IMR-90 (cell line): Measurements from ENCODE around the gene RPP40. TPM values are rescaled to one million over a fixed set of nuclear protein-coding genes. Genes with fewer than 3 reads are reported as not detected.

Experiments
- ATAC-seq: fragments of 200-7000 bp; cut with Tn5 transposase; 2 replicates; pipeline ENCODE4 v1.9.1; 2020; ENCODE audit warnings: low read depth, mild to moderate bottlenecking, moderate library complexity
- BruUV-seq: library from RNA; stranded (reverse); fragments of 400-500 nt; replicated peaks from 2 replicates; lab custom pipeline; 2021; lab: Mats Ljungman, UMichigan
- CTCF ChIA-PET: fragments of 300-600 bp; formaldehyde crosslinking; extraction: SDS; loops from one replicate; lab custom pipeline; 2021; ENCODE audit warnings: antibody characterized with exemption; lab: Yijun Ruan, JAX
- POLR2A ChIA-PET: fragments of 300-600 bp; sonication (Branson Sonifier 250); formaldehyde crosslinking; loops from one replicate; lab custom pipeline; 2022; ENCODE audit warnings: antibody characterized with exemption; ENCODE audit not compliant: unreplicated experiment; lab: Charles Lee
- DNase-seq: peaks from one replicate; pipeline ENCODE4 v3.0.0; 2013
- H2AFZ ChIP-seq: replicated peaks from 2 replicates; pipeline ENCODE3; 2013; ENCODE audit warnings: low read length, mild to moderate bottlenecking; ENCODE audit not compliant: poor library complexity
- H2AK5ac ChIP-seq: 2 replicates; pipeline ENCODE4 v1.6.1; 2013; ENCODE audit warnings: low read depth, low read length, inconsistent platforms
- H2AK9ac ChIP-seq: replicated peaks from 2 replicates; pipeline ENCODE3; 2013; ENCODE audit warnings: mild to moderate bottlenecking, low read depth, low read length, moderate library complexity; ENCODE audit not compliant: poor library complexity
- H2BK120ac ChIP-seq: 2 replicates; pipeline ENCODE4 v1.6.1; 2013; ENCODE audit warnings: low read depth, low read length, inconsistent platforms
- H2BK15ac ChIP-seq: 3 replicates; pipeline ENCODE4 v1.6.1; 2013; ENCODE audit warnings: low read depth, low read length, inconsistent platforms
- H2BK20ac ChIP-seq: 2 replicates; pipeline ENCODE4 v1.6.1; 2013; ENCODE audit warnings: low read depth, mild to moderate bottlenecking, inconsistent platforms, low read length, moderate library complexity
- H2BK5ac ChIP-seq: 2 replicates; pipeline ENCODE4 v1.6.1; 2013; ENCODE audit warnings: mild to moderate bottlenecking, low read depth, low read length, inconsistent platforms; ENCODE audit not compliant: poor library complexity, severe bottlenecking
- H3K14ac ChIP-seq: replicated peaks from 2 replicates; pipeline ENCODE4 v1.6.1; 2013; ENCODE audit warnings: low read depth, low read length, inconsistent platforms
- H3K18ac ChIP-seq: 2 replicates; pipeline ENCODE4 v1.6.1; 2013; ENCODE audit warnings: low read depth, low read length, control low read depth
- H3K23ac ChIP-seq: 2 replicates; pipeline ENCODE4 v1.6.1; 2013; ENCODE audit warnings: low read depth, low read length, inconsistent platforms
- H3K27ac ChIP-seq: 2 replicates; pipeline ENCODE4 v1.5.1; 2013; ENCODE audit warnings: mild to moderate bottlenecking, control low read depth, low read length; ENCODE audit not compliant: insufficient read depth
- H3K27me3 ChIP-seq: 2 replicates; pipeline ENCODE4 v1.6.1; 2013; ENCODE audit warnings: low read length; ENCODE audit not compliant: control insufficient read depth, insufficient read depth
- H3K36me3 ChIP-seq: 2 replicates; pipeline ENCODE4 v1.6.1; 2013; ENCODE audit warnings: low read length, mixed read lengths; ENCODE audit not compliant: control insufficient read depth, insufficient read depth
- H3K4ac ChIP-seq: 2 replicates; pipeline ENCODE4 v1.6.1; 2013; ENCODE audit warnings: low read depth, low read length, inconsistent platforms
- H3K4me1 ChIP-seq: 2 replicates; pipeline ENCODE4 v1.6.1; 2013; ENCODE audit warnings: low read length, mixed read lengths; ENCODE audit not compliant: control insufficient read depth, insufficient read depth
- H3K4me2 ChIP-seq: 2 replicates; pipeline ENCODE4 v1.6.1; 2013; ENCODE audit warnings: low read depth, mild to moderate bottlenecking, control low read depth, low read length, moderate library complexity
- H3K4me3 ChIP-seq: 2 replicates; pipeline ENCODE4 v1.5.1; 2013; ENCODE audit warnings: low read depth, mild to moderate bottlenecking, control low read depth, low read length, moderate library complexity; ENCODE audit not compliant: insufficient read depth
- H3K56ac ChIP-seq: 2 replicates; pipeline ENCODE4 v1.6.1; 2013; ENCODE audit warnings: low read length, inconsistent platforms; ENCODE audit not compliant: insufficient read depth; ENCODE audit errors: extremely low read depth
- H3K79me1 ChIP-seq, 2 experiments: 2 replicates each; pipeline ENCODE4 v1.6.1; 2013; ENCODE audit warnings: low read length in 2 of 2, inconsistent platforms in 1 of 2, low read depth in 1 of 2
- H3K9ac ChIP-seq: 2 replicates; pipeline ENCODE4 v1.6.1; 2013; ENCODE audit warnings: low read depth, low read length, control low read depth
- H3K9me1 ChIP-seq: 2 replicates; pipeline ENCODE4 v1.6.1; 2013; ENCODE audit warnings: low read length, inconsistent platforms; ENCODE audit not compliant: insufficient read depth
- H3K9me3 ChIP-seq: 2 replicates; pipeline ENCODE4 v1.6.1; 2013; ENCODE audit warnings: low read length; ENCODE audit not compliant: control insufficient read depth, insufficient read depth
- H4K20me1 ChIP-seq: 2 replicates; pipeline ENCODE4 v1.6.1; 2013; ENCODE audit warnings: low read length, inconsistent platforms; ENCODE audit not compliant: insufficient read depth
- H4K5ac ChIP-seq: 2 replicates; pipeline ENCODE4 v1.6.1; 2013; ENCODE audit warnings: mild to moderate bottlenecking, low read depth, low read length, control low read depth
- H4K8ac ChIP-seq, 2 experiments: 2 replicates each; pipeline ENCODE4 v1.6.1; 2013; ENCODE audit warnings: low read depth in 2 of 2, low read length in 2 of 2, control low read depth in 1 of 2, inconsistent platforms in 1 of 2
- H4K91ac ChIP-seq: 2 replicates; pipeline ENCODE4 v1.6.1; 2013; ENCODE audit warnings: low read depth, low read length, inconsistent platforms; ENCODE audit not compliant: insufficient read depth
- CTCF ChIP-seq: conservative IDR thresholded peaks from 2 replicates; pipeline ENCODE4 v1.5.1; 2012; ENCODE audit warnings: mild to moderate bottlenecking, low read depth, low read length, improper control_type of control experiment
- WGBS, 2 experiments: methylation state at CpG; one replicate each; pipeline versions ENCODE4 v1.1.5 to v1.1.7; 2013; ENCODE audit warnings: missing lambda C conversion rate in 2 of 2; ENCODE audit not compliant: insufficient read length in 1 of 2; ENCODE audit errors: extremely low coverage in 2 of 2; 5-methylcytosine and 5-hydroxymethylcytosine counted together
- dilution Hi-C: fragments of 300-500 bp; cut with HindIII; formaldehyde crosslinking; loops from one replicate; pipeline ENCODE4 v1.14.3; 2018; ENCODE audit warnings: low sequenced_read_pairs; ENCODE audit not compliant: unreplicated experiment
- in situ Hi-C: fragments of 300-500 bp; cut with MboI; formaldehyde crosslinking; loops from 3 replicates; pipeline ENCODE4 v1.14.3; 2019; ENCODE audit warnings: low sequenced_read_pairs, inconsistent platforms, mixed read lengths
- intact Hi-C: fragments of 100-400 bp; cut with micrococcal nuclease; formaldehyde crosslinking; loops from 2 replicates; pipeline ENCODE4 v1.10.0; 2022
- polyA plus RNA-seq, 3 experiments: library from polyadenylated mRNA; depleted of rRNA; stranded (reverse); fragments of >200 nt; gene quantifications; 2 replicates each; pipeline ENCODE4 v1.2.3, GENCODE V29; 2012; ENCODE audit warnings: low replicate concordance in 1 of 3
- total RNA-seq: library from RNA; depleted of rRNA; stranded (reverse); fragments of >200 nt; gene quantifications from 2 replicates; pipeline ENCODE4 v1.2.3, GENCODE V29; 2012

Gene RPP40
- total and polyA plus RNA-seq, 2 of the 4 experiments (the other 2 are of a cell fraction) = 8.1 to 22.2 TPM

- no peak overlapping the region for H2AK5ac ChIP-seq
- 100% methylated on average over 3 of the region's 7 CpGs; no CpG with 5 or more reads in 1 of the 2 experiments for WGBS, 2 experiments
- no peak overlapping the region for H3K23ac ChIP-seq
- H2BK15ac ChIP-seq = no peak overlapping the region
- H3K9ac ChIP-seq = no peak overlapping the region
- BruUV-seq = no TSS peak
- ATAC-seq (no peak), DNase-seq (no peak)
- H3K79me1 ChIP-seq = no peaks in the 10 kb centered on the region
- TF ChIP-seq CTCF = no peak
- ChIA-PET POLR2A (no interaction called here), CTCF (interaction anchor here (0.9 kb wide), 1 partner anchor 26 kb away, joined by 3 read pairs; no protein-coding TSS in a partner anchor)
- no peaks in the 10 kb centered on the region for H3K27me3 ChIP-seq
- no peak overlapping the region for H3K27ac ChIP-seq
- no peak overlapping the region for H4K8ac ChIP-seq
- H4K20me1 ChIP-seq = no peaks in the 10 kb centered on the region
- no peaks in the 10 kb centered on the region; the same call in 1 of the 2 replicates for H3K36me3 ChIP-seq
- no peak overlapping the region for H3K4me3 ChIP-seq
- H2AK9ac ChIP-seq = no peak overlapping the region
- H3K4me2 ChIP-seq = no peak overlapping the region
- no peak overlapping the region for H2BK5ac ChIP-seq
- no peak overlapping the region for H3K18ac ChIP-seq
- no peak overlapping the region for H2BK120ac ChIP-seq
- H4K5ac ChIP-seq = no peak overlapping the region
- in situ Hi-C loops (no loop called here), dilution Hi-C loops (no loop called here), intact Hi-C loops (no loop called here)
- H2AFZ ChIP-seq = no peak overlapping the region
- H3K9me1 ChIP-seq = no peaks in the 10 kb centered on the region
- no peak overlapping the region for H4K91ac ChIP-seq
- peaks cover 6% of the 10 kb centered on the region; the same call in 1 of the 2 replicates for H3K4me1 ChIP-seq
- H2BK20ac ChIP-seq = no peak overlapping the region
- no peak overlapping the region for H3K56ac ChIP-seq
- no peak overlapping the region for H3K4ac ChIP-seq
- H3K14ac ChIP-seq = no peak overlapping the region
- H3K9me3 ChIP-seq = no peaks in the 10 kb centered on the region
These were observed 24.5 kb upstream of the RPP40 start for GRCh38 chr6:5028301-5028700.
